ENCODE measurements around the gene DHFR. TPM values are rescaled to one million over a fixed set of nuclear protein-coding genes. Genes with fewer than 3 reads are reported as not detected.

DHFR gene
- total RNA-seq, 2 experiments from 2014 or later, result 105 to 107 TPM

GRCh38 chr5:80655231-80655774 lies 520 bp upstream of the DHFR start:
- Mint-ChIP-seq H3K9me3 (ENCODE audit: low read depth) (no peaks in the 10 kb centered on the region), H3K36me3 (ENCODE audit: low read depth) (peaks cover 45% of the 10 kb centered on the region), H3K27ac (peak overlapping the region; percentile 99), H3K4me3 (peak overlapping the region; percentile 94), H3K27me3 (no peaks in the 10 kb centered on the region), H3K4me1 (peaks cover 27% of the 10 kb centered on the region)
- CTCF ChIA-PET, result interaction anchor here (1.0 to 2.7 kb wide), 3 partner anchors 11 to 17 kb away, joined by 5 to 10 read pairs (median 10); no protein-coding TSS in a partner anchor
- DNase-seq (no peak), ATAC-seq (no peak)
- intact Hi-C loops (cut with DNase I, micrococcal nuclease), result loop anchor here (1.0 to 10.0 kb wide), 11 partner anchors 167 to 1619 kb away; partner anchors contain the start of genes FAM151B (in 2 of the 2), ATG10 (in 1 of the 2), MTX3 (in 1 of the 2) and RPS23 (in 1 of the 2)
- POLR2A ChIA-PET, result interaction anchor here (0.6 to 1.0 kb wide), 2 partner anchors 11 to 762 kb away, joined by 3 read pairs; no protein-coding TSS in a partner anchor

DNA sequence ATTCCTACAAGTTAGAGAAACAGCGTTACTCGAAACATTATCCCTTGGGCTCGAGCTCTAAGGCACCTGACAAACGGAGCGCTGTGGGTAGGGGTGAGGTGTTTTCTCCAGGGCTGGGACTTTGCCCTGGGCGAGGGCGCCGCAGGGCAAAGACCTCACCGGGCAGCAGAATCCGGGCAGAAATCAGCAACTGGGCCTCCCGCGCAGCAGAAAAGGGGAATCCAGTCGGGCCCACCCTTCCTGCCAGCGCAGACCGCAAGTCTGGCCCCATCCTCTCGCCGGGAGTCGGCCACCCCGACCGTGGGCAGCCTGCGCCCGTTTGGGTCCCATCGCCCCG lies 761 bp downstream of the DHFR start:
- ATAC-seq, result no peak
- peak overlapping the region; percentile 94 for H3K4me3 Mint-ChIP-seq
- peaks cover 20% of the 10 kb centered on the region for H3K4me1 Mint-ChIP-seq
- peak; percentile 59 for DNase-seq
- intact Hi-C loops (cut with DNase I, micrococcal nuclease), result loop anchor here in 1 of 2 experiments (1.0 to 10.0 kb wide), 7 partner anchors 246 to 1621 kb away; partner anchors contain the start of genes ATG10, MTX3, RPS23 and TENT2
- CTCF ChIA-PET, result interaction anchor here (2.7 kb wide), 1 partner anchor 16 kb away, joined by 10 read pairs; no protein-coding TSS in a partner anchor
- peak overlapping the region; percentile 88 for H3K27ac Mint-ChIP-seq
- no peaks in the 10 kb centered on the region for H3K9me3 Mint-ChIP-seq (ENCODE audit: low read depth)
- peaks cover 32% of the 10 kb centered on the region for H3K36me3 Mint-ChIP-seq (ENCODE audit: low read depth)
- no peaks in the 10 kb centered on the region for H3K27me3 Mint-ChIP-seq
- POLR2A ChIA-PET, result interaction anchor here (0.5 kb wide), 2 partner anchors 205 to 1115 kb away, joined by 3 to 4 read pairs; no protein-coding TSS in a partner anchor

DNA sequence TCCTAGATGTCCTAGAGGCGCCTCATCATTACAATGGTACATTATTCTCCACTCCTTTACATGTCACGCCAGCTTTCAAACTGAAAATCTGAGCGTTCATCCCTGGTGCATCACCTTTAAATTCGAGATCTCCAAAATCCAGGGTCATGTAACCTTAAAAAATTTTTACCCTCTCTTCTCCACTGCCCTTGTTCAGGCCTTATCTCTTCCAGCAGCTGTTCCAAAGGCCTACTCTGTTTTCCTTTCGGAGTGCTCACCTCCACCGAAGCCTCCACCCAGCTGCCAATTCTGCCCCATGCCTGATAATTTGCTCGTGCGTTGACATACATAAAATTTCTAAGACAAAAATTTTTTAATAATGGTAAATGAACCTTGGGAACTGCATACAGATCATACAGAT lies 1.3 kb downstream of the DHFR start:
- intact Hi-C loops (cut with DNase I, micrococcal nuclease), result loop anchor here in 1 of 2 experiments (10.0 kb wide), 4 partner anchors 569 to 1621 kb away; partner anchors contain the start of genes ATG10, RPS23 and TENT2
- no peak for ATAC-seq
- no peak for DNase-seq
- no peaks in the 10 kb centered on the region for H3K9me3 Mint-ChIP-seq (ENCODE audit: low read depth)
- POLR2A ChIA-PET, result interaction anchor here (0.5 to 0.6 kb wide), 2 partner anchors 182 to 1115 kb away, joined by 4 read pairs; no protein-coding TSS in a partner anchor
- H3K27me3 Mint-ChIP-seq, result no peaks in the 10 kb centered on the region
- peak overlapping the region; percentile 88 for H3K27ac Mint-ChIP-seq
- CTCF ChIA-PET, result no interaction called here
- peaks cover 20% of the 10 kb centered on the region for H3K4me1 Mint-ChIP-seq
- peak overlapping the region; percentile 94 for H3K4me3 Mint-ChIP-seq
- H3K36me3 Mint-ChIP-seq (ENCODE audit: low read depth), result peaks cover 36% of the 10 kb centered on the region

- no peak overlapping the region for H3K4me3 Mint-ChIP-seq
- intact Hi-C loops (cut with DNase I, micrococcal nuclease), result no loop called here
Measured at GRCh38 chr5:80646926-80647325, 7.9 kb downstream of the DHFR start.

DNA sequence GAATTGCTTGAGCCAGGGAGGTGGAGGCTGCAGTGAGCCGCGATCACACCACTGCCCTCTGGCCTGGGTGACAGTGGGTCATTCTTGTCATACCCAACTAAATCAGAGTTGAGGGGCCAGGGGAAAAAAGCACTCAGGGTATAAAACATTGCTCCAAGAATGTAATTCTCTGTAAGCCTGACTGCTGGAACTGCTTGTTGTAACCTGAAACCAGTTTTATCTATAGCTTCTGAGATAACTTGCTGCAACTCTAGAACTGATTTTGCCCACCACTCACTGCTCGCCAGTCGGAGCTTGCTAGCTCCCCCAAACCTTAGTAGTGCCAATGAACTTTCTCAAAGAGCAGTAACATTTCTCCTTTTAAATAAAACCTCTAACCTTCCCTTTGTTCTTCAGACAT lies 9.9 kb downstream of the DHFR start:
- no peak for ATAC-seq
- DNase-seq, result no peak
- ChIA-PET CTCF (no interaction called here), POLR2A (no interaction called here)
- no peak overlapping the region for H3K27ac Mint-ChIP-seq
- no peak overlapping the region for H3K4me3 Mint-ChIP-seq
- intact Hi-C loops (cut with DNase I, micrococcal nuclease), result no loop called here
- no peaks in the 10 kb centered on the region for H3K27me3 Mint-ChIP-seq
- H3K4me1 Mint-ChIP-seq, result peaks cover 6% of the 10 kb centered on the region
- peaks cover 76% of the 10 kb centered on the region for H3K36me3 Mint-ChIP-seq (ENCODE audit: low read depth)
- no peaks in the 10 kb centered on the region for H3K9me3 Mint-ChIP-seq (ENCODE audit: low read depth)

More at GRCh38 chr5:80646926-80647325, 7.9 kb downstream of the DHFR start:
- ChIA-PET POLR2A (no interaction called here), CTCF (interaction anchor here (0.6 to 0.9 kb wide), 2 partner anchors 18 to 228 kb away, joined by 3 read pairs; no protein-coding TSS in a partner anchor)
- H3K4me1 Mint-ChIP-seq, result peaks cover 2% of the 10 kb centered on the region
- DNase-seq (no peak), ATAC-seq (no peak)
- H3K9me3 Mint-ChIP-seq (ENCODE audit: low read depth), result no peaks in the 10 kb centered on the region
- peaks cover 58% of the 10 kb centered on the region for H3K36me3 Mint-ChIP-seq (ENCODE audit: low read depth)
- H3K27me3 Mint-ChIP-seq, result no peaks in the 10 kb centered on the region
- H3K27ac Mint-ChIP-seq, result no peak overlapping the region

- intact Hi-C loops (cut with DNase I, micrococcal nuclease), result no loop called here
- POLR2A ChIA-PET, result no interaction called here
- Mint-ChIP-seq H3K4me1 (peaks cover 9% of the 10 kb centered on the region), H3K4me3 (no peak overlapping the region), H3K9me3 (ENCODE audit: low read depth) (no peaks in the 10 kb centered on the region), H3K27ac (no peak overlapping the region), H3K27me3 (no peaks in the 10 kb centered on the region), H3K36me3 (ENCODE audit: low read depth) (peaks cover 77% of the 10 kb centered on the region)
- ATAC-seq, result no peak
- CTCF ChIA-PET, result no interaction called here
- no peak for DNase-seq
Measured at GRCh38 chr5:80641353-80641752, 13.4 kb downstream of the DHFR start.

DNA sequence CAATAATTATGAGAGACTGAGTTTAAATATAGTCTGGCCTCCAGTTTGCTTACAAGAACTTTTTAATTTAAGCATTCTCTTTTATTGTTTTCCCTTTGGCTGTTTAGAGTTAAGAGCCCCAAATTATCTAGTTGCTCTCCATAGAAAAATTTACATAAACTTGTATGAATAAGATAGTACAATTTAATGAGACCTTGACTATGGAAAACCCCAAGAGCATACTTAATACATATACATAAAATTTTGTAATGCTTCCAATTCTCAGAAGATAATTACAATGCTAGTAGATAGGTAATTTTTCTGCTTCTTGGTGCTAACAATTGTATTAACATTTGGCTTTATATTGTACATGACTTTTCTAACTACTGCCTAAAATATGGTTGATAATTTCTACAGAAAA lies 20.6 kb downstream of the DHFR start:
- peaks cover 58% of the 10 kb centered on the region for H3K36me3 Mint-ChIP-seq (ENCODE audit: low read depth)
- CTCF ChIA-PET, result no interaction called here
- intact Hi-C loops (cut with DNase I, micrococcal nuclease), result no loop called here
- H3K27ac Mint-ChIP-seq, result no peak overlapping the region
- no peak overlapping the region for H3K4me3 Mint-ChIP-seq
- peaks cover 9% of the 10 kb centered on the region for H3K4me1 Mint-ChIP-seq
- no peaks in the 10 kb centered on the region for H3K27me3 Mint-ChIP-seq
- no peak for ATAC-seq
- POLR2A ChIA-PET, result no interaction called here
- no peak for DNase-seq
- H3K9me3 Mint-ChIP-seq (ENCODE audit: low read depth), result no peaks in the 10 kb centered on the region

DNA sequence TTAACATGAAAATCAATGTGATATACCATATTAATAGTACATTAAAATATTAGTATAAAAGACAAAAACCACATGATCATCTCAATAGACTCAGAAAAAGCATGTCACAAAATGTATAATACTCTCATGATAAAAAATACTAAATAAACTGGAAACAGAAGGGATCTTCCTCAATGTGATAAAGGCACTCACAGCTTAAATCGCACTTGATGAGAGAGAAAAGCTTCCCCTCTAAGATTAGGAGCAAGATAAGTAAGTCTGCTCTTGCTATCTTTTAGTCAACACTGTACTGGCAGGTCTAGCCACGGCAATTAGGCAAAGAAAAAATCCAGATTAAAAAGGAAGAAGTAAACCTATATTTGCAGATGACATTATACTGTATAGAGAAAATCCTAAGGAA lies 22.1 kb downstream of the DHFR start:
- CTCF ChIA-PET, result no interaction called here
- ATAC-seq (no peak), DNase-seq (no peak)
- intact Hi-C loops (cut with DNase I, micrococcal nuclease), result no loop called here
- POLR2A ChIA-PET, result no interaction called here
- Mint-ChIP-seq H3K36me3 (ENCODE audit: low read depth) (peaks cover 47% of the 10 kb centered on the region), H3K9me3 (ENCODE audit: low read depth) (no peaks in the 10 kb centered on the region), H3K4me3 (no peak overlapping the region), H3K4me1 (peaks cover 4% of the 10 kb centered on the region), H3K27ac (no peak overlapping the region), H3K27me3 (no peaks in the 10 kb centered on the region)

DNA sequence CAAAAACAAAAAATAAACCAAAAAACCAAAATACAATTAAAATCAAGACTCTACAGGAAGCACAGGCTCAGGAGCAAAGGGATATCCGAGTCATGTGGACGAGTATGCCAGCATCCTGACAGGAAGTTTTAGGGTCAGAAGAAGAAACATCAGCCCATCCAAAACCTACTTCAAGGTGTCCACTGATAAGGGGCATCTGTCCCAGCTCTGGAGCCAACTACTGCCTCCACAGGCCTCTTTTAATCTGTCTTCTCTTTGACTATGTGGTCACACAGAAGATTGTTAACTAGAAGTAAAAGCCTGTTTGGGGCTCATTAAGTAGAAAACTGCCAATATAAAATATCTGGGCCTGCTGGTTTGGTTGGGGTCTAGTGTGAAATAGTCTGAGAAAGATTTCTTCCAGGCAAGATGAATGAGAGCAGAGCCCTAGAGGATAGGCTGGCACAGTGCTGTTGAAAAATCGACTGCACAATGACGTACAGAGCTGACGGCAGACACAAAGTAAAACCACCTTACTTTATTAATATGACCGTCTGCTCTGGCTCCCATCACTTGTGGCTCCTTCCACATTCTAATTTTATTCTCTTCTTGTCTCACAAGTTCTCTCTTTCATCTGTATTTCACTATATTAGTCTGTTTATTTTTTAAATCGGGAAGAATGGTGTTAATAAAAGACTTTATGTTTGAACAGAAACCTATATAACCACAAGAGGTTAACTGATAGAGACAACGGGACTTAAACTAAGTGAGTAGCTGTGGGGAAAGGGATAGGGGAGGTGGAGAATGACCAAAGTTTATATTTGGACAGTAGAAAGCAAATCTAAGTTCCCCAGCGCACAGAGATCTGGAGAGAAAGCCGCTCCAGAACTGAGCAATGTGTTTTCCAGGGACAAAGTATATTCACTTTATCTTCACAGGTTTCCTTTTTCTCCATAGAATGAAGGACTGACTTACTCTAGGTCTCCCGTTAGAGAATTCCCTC lies 23.2 kb downstream of the DHFR start:
- no peaks in the 10 kb centered on the region for H3K27me3 Mint-ChIP-seq
- no peak for DNase-seq
- no peak overlapping the region for H3K4me3 Mint-ChIP-seq
- H3K27ac Mint-ChIP-seq, result no peak overlapping the region
- no peak for ATAC-seq
- CTCF ChIA-PET, result no interaction called here
- intact Hi-C loops (cut with DNase I, micrococcal nuclease), result no loop called here
- POLR2A ChIA-PET, result no interaction called here
- peaks cover 4% of the 10 kb centered on the region for H3K4me1 Mint-ChIP-seq
- H3K9me3 Mint-ChIP-seq (ENCODE audit: low read depth), result no peaks in the 10 kb centered on the region
- peaks cover 44% of the 10 kb centered on the region for H3K36me3 Mint-ChIP-seq (ENCODE audit: low read depth)

GRCh38 chr5:80629281-80629680 lies 25.5 kb downstream of the DHFR start:
- CTCF ChIA-PET, result interaction anchor here (0.6 to 0.8 kb wide), 2 partner anchors 18 to 815 kb away, joined by 3 to 4 read pairs; no protein-coding TSS in a partner anchor
- peaks cover 39% of the 10 kb centered on the region for H3K36me3 Mint-ChIP-seq (ENCODE audit: low read depth)
- no peak for ATAC-seq
- intact Hi-C loops (cut with DNase I, micrococcal nuclease), result no loop called here
- POLR2A ChIA-PET, result no interaction called here
- DNase-seq, result no peak
- H3K27me3 Mint-ChIP-seq, result no peaks in the 10 kb centered on the region
- no peak overlapping the region for H3K27ac Mint-ChIP-seq
- no peak overlapping the region for H3K4me3 Mint-ChIP-seq
- no peaks in the 10 kb centered on the region for H3K9me3 Mint-ChIP-seq (ENCODE audit: low read depth)
- H3K4me1 Mint-ChIP-seq, result peaks cover 2% of the 10 kb centered on the region

GRCh38 chr5:80625230-80625629 lies 29.6 kb downstream of the DHFR start:
- intact Hi-C loops (cut with DNase I, micrococcal nuclease), result no loop called here
- DNase-seq (no peak), ATAC-seq (no peak)
- Mint-ChIP-seq H3K36me3 (ENCODE audit: low read depth) (peaks cover 37% of the 10 kb centered on the region), H3K9me3 (ENCODE audit: low read depth) (no peaks in the 10 kb centered on the region), H3K27ac (no peak overlapping the region), H3K27me3 (no peaks in the 10 kb centered on the region), H3K4me1 (no peaks in the 10 kb centered on the region), H3K4me3 (no peak overlapping the region)
- ChIA-PET CTCF (no interaction called here), POLR2A (no interaction called here)

Data from activated CD4-positive, alpha-beta T cell treated with anti-CD3 and anti-CD28 coated beads for 36 hours (primary cell).